HG03196 (cell line): ENCODE measurements around the gene OSBPL7.

ENCODE experiments used
- ATAC-seq: cut with Tn5 transposase; IDR thresholded peaks from one replicate; pipeline ENCODE4 v1.9.1; 2021; ENCODE audit not compliant: unreplicated experiment

OSBPL7 gene

GRCh38 chr17:47807421-47807820 is 14.2 kb downstream of the OSBPL7 start:
- ATAC-seq, result no peak

DNA sequence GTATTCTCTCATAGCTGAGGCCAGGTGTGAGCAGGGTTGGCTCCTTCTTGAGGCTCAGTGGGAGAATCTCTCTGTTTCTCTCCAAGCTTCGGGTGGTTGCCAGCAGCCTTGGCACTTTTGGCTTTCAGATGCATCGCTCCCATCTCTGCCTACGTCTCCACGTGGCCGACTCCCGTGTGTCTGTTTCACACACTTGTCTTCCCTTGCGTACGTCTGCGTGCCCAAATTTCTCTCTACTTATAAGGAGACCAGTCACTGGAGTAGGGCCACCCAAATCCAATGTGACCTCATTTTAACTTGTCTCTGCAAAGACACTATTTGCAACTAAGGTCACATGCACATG is 14.7 kb downstream of the OSBPL7 start:
- ATAC-seq, result no peak

GRCh38 chr17:47806026-47806912 is 15.3 kb downstream of the OSBPL7 start:
- ATAC-seq, result no peak

DNA sequence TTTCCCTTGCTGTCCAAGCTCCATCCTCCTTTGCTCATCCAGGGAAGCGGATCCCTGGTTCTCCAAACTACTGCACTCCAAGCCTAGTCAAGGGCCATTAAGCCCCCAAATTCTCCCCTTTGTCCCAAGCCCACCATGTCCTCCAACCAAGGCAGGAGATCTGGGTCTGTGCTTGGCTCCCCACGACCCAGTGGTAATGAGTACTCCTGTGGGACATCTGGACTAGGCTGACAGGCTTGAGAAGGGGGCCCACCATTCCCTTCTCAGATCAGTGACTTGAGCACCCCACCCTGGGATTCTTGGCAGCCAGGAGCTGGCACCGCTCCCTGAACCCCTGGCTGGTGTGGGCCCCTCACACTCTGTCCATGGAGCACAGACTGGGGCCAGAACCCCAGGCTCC is 17.1 kb downstream of the OSBPL7 start:
- ATAC-seq, result no peak

- no peak for ATAC-seq
Measured at GRCh38 chr17:47803751-47804150, 17.8 kb downstream of the OSBPL7 start.

GRCh38 chr17:47803201-47803600 is 18.4 kb downstream of the OSBPL7 start:
- no peak for ATAC-seq

- no peak for ATAC-seq
Measured at GRCh38 chr17:47802341-47803022, 19.1 kb downstream of the OSBPL7 start.

DNA sequence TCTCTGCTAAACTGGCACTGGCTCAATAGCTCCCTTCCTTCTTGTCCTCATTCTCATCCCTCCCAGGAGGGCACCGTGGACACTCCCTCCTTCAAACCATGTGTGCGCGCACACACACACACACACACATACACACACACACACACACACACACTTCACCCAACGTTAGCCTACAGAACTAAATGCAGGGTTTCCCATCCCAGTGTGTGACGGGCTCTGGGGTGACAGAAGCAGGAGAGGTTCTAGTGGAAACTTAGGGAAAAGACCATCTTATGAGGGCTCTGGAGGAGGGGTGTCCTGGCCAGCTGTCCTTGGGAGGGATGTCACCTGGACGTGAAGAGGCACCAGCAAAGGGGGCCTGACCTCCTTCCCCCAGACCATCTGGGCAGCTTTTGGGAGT is 19.7 kb downstream of the OSBPL7 start:
- no peak for ATAC-seq

DNA sequence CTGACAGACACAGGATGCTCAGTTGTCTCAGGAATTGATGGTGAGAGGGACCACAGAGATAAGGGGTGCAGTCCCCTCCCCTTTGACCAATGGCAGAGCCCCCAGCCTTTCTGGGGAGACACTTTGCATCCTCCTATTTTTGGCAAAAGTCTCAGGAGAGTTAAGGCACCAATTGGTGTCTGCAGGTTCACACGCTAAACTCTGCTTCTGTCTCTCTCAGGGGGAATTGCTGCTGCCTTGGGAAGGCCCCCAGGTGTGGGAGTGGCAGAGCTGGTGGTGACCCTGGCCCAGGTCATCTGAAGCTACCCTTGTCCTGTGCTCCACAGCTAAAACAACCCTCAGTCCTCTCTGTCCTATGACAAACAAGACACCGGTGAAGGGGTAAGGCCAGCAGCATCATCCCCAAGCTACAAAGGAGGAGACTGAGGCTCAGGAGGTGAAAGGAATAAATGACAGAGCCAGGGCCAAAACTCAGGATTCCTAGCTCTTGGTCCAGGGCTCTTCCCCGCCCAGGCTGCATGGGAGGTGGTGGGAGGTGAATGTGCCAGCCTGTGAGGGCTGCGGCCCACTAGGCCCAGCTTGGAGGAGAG is 20.3 kb downstream of the OSBPL7 start:
- no peak for ATAC-seq

DNA sequence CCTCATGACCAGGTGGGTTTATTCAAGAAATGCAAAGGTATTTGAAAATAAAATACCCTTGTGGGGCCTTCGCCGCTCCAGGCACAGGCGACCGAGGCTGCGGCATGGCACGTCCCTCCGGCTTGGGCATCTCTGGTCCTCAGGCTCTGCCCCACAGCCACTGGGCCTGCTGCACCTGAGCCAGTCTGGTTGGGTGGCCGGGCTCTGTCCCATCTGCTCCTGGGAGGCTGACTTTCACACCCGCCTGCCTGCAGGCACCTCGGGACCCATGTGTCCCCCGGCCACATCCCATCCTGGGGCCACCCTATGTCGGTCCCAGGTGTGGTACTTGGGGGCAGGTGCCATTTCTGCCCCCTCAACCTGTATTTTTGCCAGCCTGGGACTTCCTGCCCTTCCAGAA is 20.9 kb downstream of the OSBPL7 start:
- no peak for ATAC-seq

- no peak for ATAC-seq
Measured at GRCh38 chr17:47797797-47798196, 23.8 kb downstream of the OSBPL7 start.

DNA sequence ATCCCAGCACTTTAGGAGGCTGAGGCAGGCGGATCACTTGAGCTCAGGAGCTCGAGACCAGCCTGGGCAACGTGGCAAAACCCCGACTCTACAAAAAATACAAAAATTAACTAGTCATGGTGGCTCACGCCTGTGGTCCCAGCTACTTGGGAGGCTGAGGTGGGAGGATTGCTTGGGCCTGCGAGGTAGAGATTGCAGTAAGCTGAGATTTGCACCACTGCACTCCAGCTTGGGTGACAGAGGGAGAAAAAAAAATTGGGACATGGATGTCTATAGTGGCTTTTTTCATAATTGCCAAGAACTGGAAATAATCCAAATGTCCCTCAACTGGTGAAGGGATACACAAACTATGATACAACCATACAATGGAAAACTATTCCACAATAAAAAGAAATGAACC is 28.6 kb downstream of the OSBPL7 start:
- no peak for ATAC-seq

DNA sequence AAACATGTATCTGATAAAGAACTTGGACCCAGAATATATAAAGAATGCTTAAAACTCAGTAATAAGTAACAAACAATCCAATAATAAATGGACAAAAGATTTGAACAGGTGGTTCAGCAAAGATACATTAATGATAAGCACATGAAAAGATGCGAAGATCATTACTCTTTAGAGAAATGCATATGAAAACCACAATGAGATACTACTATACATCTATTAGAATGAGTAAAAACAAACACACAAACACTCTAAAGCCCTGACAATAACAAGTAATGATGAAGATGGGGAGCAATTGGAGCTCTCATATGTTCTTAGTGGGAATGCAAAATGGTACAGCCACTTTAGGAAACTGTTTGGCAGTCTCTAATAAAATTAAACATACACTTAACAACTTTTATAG is 29.1 kb downstream of the OSBPL7 start:
- ATAC-seq, result no peak

GRCh38 chr17:47791025-47791424 is 30.6 kb downstream of the OSBPL7 start:
- no peak for ATAC-seq

DNA sequence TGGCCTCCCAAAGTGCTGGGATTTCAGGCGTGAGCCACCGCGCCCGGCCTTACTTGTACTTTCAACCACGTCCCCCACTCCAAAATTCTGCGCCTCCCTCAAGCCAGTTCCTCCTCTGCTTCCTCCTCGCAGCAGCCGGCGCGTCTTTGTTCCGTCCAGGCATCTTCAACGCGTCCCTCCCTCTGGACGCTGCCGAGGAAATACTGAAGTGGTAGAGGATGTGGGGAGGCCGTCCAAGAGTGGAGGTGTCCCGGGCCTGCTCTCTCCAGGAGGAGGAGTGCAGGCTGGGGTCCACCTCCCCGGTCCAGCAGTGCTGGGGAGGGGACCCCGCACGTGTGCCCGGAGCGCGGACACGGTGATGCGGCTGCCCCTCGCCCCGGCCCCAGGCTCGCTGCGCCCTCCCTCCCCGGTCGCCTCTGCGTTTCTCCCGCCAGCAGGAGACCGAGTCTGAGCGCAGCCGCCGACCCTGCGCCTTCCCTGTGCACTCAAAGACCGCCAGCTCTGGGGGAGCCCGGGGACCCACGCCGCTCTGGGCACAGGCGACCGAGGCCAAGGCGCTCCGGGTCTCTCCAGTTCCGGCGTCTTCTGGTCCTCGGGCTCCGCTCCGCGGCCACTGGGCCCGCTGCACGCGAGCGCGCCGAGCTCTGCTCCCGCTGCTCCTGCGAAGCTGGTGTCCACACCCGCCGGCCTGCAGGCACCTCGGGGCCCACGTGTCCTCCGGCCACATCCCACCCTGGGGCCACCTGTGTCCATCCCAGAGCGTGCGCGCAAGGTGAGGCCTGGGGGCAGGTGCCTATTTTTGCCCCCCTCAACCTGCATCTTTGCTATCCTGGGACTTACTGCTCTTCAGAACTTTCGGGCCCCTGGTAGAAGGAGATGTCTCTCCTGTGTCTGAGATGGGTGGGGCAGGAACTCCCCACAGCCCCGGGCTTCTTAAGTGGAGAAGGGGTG is 31.7 kb downstream of the OSBPL7 start:
- ATAC-seq, result no peak

GRCh38 chr17:47785538-47786123 is 36.0 kb downstream of the OSBPL7 start:
- no peak for ATAC-seq

GRCh38 chr17:47781397-47781796 is 40.2 kb downstream of the OSBPL7 start:
- ATAC-seq, result no peak

- ATAC-seq, result no peak
Measured at GRCh38 chr17:47778184-47778635, 43.4 kb downstream of the OSBPL7 start.

DNA sequence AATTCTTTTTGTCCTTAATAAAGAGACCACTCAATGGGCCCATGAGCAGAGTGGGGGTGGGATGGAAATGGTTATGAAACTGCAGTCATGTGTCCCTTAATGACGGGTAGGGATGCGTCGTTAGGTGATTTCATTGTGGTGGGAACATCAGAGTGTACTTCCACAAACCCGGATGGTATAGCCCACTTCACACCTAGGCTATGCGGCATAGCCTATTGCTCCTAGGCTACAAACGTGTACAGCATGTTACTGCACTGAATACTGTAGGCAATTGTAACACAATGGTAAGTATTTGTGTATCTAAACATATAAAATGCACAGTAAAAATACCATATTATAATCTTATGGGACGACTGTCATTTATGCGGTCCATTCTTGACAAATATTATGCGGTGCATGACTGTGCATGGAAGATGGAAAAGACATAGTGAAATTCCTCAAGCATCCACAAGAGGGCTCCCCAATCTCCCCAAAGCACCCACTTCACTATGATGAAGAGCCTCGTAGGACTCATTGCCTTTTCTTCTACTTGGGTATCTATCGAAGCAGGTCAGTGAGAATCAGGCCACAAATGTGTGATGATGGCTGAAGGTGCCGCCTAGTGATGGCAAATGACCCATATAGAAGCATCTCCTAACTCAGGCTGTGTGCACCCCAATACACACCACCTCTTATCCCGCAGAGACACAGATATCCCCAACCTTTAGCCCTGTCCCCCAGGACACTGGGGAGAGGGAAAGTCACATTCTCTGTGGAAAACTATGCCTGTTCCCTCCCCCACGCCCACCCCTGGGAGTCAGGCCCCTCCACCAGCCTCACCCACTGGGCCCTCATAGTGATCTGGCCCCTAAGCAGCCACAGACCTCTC is 45.0 kb downstream of the OSBPL7 start:
- no peak for ATAC-seq
